Stimulated activated CD4-positive, alpha-beta T cell treated with anti-CD3 and anti-CD28 coated beads, Interleukin-4, amount 100 ng/mL, for 24 hours (primary cell): ENCODE results near the gene USP6NL.
A peak's percentile ranks its signal among the peaks of the same experiment; 100 is the strongest.
"Not testable (repeated sequence)": the region's sequence is repeated elsewhere in the genome, so short reads cannot be mapped to it uniquely, and the experiment has no call there.

Experiments
- DNase-seq: peaks from one replicate; pipeline ENCODE4 v3.0.0-alpha.2; 2020

Gene USP6NL

DNA sequence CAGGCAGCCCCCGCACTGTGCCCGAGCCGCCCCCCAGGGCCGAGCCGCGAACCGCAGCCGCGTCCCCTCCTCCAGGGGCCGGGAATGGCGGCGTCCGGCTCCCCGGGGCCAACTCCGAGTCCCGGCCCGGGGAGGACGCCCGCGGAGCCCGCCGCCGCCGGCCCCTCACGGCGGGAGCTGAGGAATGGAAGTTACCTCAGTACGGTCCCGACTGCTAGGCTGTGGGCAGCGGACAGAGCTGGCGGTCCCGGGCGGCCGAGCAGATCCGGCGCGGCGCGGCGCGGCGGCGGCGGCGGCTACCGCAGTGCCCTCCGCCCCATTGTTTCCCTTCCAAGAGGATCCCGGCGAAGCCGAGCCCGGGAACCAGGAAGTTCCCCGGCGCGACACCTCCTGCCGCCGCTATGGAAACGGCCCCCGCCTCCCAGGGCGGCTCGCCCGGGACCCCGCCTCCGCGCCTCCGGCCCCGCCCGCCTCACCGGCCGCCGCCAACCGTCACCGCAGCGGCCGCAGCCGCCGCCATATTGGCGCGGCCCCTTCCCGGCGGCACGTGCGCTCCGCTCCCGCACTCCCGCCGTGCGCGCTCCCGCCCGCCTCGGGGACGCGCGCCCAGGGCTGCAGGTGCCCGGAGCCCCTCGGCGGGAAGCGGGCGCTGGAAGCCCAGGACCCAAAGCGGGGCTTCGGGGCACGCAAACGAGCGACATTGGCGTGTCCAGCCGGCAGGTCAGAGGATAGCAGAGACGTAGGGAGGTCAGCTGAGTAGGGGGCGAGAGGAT lies at the start of gene USP6NL:
USP6NL (minus strand) TSS at position 403 of the 773 bp plus-strand sequence. CDS start 14,016 bp downstream, outside the sequence.
- peak; percentile 60 for DNase-seq

DNA sequence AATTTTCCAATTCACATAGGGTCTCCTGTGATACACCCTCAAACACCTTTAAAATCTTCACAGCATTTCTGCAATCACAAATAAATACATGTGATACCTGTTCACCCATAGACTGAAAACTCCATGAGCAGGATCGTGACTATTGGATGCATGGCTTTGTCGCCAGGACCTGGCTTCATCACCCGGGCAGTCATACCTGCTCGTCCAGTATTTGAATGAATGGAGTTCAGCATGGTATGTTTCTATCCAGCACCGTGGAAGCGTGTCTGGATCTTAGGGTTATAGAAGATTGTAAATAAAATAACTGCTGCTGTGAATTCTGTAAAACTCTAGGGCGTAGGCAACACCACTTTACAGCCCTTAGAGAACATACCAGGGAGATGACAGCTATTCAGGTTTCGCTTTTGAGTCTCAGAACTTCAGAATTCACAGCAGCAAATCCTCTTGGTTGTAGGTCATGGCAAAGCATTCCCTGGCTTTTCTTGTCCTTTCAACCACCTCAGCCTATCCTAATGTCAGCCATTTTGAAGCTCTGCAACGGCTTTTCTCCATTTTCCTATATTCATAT lies 47.4 kb upstream of the USP6NL start:
- no peak for DNase-seq

DNA sequence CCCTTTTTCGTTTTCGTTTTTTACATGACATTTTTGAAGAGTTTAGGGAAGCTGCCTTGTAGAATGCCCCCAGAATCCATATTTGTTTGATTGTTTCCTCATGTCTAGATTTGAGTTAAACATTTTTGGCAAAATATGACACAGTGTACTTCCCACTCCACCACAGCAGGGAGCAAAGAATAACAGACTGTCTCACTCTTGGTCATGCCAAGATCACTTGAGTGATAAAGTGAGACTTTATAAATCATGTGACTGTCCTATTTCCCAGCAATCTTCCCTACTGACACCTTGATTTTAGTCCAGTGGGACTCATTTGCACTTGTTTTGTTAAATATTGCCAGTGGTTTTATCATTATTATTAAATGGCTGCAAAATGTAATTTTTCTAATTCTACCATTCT lies 44.4 kb upstream of the USP6NL start:
- no peak for DNase-seq

DNA sequence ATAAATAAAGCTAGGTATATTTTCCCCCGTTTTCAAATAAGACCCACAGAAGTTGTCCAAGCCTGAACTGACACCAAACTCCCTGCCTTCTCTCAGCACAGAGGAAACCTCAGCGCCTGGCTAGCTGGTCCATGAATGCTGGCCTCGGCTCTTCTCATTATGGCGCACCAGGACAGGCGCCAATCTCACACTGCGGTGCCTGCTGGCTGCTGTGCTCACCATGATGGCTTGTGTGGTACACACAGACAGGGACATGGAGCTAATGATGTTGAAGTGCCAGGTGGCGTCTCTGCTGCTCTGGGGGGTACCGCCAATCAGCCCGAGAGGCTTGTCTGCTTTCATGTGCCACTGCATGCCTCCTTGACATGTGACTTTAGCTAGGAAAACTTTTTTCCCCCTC lies 43.2 kb upstream of the USP6NL start:
- DNase-seq: no peak

DNA sequence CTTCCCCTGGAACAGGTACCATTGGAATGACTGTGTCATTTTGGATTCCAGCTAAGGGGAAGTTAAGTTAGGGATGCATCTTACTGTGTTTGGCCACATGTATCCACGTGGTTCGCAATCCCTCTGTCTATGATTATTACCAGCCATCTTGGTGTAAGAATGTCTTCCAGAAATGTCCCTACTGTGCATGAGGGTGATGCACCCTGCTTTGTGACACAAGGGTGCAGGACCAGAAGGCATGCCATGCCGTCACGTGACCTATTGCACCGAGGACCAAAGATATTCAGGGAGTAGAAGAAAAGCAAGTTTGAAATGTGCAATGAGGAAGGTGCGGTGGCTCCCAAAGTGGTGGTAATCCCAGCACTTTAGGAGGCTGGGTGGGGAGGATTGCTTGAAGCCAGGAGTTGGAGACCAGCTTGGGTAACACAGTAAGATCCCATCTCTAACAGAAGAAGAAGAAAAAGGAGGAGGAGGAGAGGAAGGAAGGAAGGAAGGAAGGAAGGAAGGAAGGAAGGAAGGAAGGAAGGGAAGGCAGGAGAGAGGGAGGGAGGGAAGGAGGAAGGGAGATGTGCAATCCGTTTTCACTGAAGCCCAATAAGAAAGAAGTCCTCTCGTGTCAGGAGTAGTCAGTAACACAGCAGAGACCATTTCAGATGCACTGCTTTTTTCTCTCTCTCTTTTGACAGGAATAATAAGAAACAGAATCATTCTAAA lies 42.5 kb upstream of the USP6NL start:
- no peak for DNase-seq

DNA sequence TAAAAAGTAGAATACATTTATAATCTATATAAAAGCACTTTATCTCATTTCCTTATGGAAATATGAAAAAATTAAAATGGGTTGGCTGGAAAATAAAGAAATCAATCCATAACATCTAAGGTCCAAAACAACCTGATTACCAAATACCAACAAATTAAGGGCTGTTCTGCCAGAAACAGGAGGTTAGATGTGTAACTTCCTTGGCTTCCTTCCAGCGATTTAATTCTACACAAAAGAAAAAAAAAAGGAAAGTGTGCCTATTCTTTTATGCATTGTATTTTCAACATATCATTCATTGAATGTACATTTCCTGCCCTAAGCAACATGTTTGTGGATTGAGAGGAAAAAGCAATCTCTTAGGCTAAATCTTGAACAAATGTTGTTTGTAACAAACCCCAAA lies 36.2 kb upstream of the USP6NL start:
- no peak for DNase-seq

DNA sequence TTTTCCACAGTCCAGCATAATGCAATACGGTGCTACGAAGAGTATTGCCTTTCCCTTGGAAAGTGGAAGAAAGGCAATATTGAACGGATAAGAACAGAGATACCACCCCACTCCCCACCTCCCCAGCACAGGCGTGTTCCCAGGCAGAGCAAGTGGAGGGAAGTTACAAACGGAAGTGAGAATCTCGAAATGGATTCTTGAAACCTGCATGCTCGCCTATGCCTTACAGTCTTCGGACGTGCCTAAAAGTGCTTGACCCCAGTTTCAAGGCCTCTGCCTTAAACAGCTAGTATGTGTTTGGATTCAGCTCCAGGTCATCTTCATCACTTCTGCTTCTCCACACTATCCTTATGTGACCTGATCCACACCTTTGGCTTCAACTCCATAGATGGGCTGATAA lies 35.0 kb upstream of the USP6NL start:
- DNase-seq: no peak

DNA sequence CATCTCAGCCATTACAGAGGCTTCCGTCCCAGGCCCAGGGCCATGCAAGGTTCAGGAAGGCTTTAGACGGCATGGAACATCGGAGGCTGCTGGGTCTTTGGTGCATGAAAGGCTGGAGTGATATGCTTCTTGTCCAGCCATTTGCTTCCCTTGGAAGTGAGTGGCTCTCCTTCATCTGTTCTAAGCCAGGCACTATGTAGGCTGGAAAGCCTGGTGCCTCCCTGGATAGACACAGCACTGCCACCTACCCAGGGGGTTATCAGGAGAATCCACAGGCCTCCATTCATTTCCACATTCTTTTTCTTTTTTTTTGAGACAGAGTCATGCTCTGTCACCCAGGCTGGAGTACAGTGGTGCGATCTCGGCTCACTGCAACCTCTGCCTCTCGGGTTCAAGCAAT lies 31.6 kb upstream of the USP6NL start:
- DNase-seq: no peak

DNA sequence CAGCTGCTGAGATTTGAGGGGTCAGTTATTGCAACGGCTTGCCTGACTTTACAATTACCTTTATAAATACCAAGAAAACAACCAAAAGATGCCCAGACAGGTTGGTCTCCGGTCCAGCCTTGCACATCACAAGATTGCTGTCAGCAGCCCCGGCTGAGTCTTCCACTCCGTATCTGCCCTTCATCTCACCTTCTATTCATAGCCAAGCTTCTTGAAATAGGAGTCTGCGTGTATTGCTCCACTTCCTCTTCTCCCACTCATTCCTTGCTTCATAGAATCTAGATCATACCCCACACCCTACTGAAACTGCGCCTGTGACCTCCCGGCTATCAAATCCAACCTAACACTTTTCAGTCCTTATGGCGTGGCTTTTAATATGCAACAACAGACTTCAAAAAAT lies 31.1 kb upstream of the USP6NL start:
- DNase-seq: no peak

DNA sequence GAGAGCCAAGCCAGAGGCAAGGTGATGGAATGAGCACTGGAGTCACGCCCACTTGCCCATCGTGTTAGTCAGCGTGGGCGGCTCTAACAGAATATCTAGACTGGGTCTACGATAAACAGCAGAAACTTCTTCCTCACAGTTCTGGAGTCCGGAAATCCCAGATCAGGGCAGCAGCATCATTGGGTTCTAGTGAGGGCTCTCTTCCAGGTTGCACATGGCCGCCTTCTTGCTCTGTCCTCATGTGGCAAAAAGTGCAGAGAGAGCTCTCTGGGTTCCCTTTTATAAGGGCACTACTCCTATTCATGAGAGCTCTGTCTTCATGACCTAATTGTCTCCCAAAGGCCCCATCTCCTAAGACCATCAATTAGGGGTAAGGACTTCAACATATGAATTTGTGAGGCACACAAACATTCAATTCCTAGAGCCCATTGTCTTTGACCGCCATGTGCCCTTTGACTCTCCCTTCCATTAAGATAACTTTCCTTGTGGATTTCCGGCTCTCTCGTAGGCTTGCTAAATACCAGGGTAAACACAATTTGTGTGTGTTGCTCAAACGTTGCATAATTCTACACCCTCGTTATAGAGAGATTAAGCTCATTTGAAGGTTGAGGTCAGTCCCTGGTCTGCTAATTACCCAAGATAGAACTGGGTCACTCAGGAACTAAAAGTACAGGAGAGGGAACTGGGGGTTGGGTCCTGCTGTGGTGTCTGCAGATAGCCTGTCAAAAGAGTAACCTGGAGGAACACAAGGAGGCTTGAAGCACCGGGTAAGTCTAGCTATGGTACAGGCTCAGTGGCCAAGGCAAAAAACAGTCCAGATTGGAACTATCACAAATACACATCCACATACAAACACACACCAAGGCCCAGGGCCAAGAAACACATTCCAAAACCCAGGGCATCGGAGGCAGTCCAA lies 28.7 kb upstream of the USP6NL start:
- DNase-seq: no peak

DNA sequence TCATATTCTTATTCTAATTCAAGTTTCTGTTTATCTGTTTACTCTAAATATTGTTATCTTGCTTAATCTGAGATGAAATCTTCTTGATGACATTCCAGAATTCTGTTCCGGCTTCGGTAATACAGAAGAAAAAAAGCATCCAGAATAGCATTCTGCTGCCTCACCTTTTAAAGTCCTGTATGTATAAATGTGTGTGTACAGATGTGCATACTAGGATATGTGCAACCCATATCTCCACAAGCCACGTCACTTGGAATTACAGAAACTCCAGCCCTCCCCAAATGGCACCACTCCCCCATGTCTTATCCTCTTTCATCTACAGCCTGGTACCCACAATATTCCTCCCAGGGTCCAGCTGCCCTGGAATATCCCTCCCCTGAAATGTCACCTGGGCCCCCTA lies 27.9 kb upstream of the USP6NL start:
- DNase-seq: no peak

DNA sequence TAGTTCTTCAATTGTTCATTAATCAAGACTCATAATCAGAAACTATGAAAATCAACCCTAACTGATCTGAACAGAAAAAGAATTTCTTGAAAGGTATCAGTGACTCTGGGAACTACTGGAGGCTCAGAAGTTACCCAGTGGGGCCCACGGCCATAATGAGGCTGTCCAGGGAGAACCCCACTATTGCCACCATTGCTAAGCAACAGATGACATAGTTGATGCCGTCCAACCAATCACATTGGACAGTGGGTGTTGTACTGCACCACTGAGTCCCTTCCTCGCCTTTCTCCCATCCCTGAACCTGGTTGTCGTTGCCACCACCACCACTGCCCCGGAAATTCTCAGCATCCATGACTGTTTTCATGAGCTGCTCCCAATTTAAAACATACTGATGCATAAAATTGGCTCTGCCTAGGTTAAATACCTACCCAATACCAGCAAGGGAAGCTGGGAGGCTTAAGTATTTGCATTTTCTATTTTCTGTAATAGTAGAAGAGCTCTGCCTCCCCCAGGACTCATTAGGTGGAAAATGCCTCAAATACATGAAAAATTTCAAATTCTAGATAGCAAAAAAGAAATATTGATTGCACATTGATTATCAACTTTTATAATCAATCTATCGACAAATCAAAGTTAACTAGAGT lies 26.7 kb upstream of the USP6NL start:
- no peak for DNase-seq

DNA sequence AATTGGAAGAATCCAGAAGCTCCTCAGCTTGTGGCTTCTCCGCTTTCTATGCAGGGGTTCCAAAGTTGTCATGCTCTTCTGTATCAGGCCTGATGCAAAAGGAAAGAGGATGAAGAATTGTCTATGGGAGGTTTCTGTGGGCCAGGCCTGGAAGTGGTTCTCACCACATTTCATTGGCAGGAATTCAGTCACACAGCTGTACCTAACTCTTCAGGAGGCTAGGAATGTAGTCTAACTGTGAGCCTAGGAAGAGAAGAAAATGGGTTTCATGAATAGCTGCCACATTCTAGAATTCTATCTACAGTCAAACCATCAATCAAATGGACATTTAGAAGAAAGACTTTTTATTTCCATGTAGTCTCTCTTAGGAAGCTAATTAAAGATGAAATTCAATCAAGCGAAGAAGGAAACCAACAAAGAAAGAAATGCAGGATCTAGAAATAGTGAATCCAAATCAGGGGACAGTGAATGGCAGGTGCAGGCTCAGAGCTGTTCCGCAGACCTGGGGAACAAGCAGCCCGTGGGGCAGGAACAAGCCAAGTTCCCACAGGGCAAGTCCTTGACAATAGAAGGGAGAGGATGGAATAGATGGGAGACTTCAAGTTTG lies 25.4 kb upstream of the USP6NL start:
- no peak for DNase-seq

DNA sequence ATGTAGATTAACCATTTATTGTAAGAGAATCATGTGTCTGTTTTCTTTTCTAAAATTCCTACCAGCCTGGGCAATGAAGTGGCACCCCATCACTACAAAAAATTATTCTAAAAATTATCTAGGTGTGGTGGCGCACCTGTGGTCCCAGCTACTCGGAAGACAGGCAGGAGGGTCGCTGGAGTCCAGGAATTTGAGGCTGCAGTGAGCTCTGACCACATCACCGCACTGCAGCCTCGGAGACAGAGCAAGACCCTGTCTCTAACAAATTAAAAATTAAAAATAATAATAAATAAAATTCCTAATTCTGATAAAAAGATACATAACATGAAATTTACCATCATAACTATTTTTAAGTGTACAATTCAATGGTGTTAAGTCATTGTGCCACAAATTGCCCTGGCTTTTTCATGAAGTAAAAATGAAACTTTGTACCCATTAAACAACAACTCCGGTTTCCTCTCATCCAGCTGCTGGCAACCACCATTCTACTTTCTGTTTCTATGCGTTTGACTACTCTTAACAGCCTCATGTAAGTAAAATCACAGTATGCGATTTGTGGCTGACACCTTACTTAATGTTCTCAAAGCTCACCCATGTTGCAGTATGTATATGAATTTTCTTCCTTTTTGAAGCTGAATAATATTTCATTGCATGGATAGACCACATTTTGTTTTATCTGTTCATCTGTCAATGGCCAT lies 20.6 kb upstream of the USP6NL start:
- peak; percentile 31 for DNase-seq

DNA sequence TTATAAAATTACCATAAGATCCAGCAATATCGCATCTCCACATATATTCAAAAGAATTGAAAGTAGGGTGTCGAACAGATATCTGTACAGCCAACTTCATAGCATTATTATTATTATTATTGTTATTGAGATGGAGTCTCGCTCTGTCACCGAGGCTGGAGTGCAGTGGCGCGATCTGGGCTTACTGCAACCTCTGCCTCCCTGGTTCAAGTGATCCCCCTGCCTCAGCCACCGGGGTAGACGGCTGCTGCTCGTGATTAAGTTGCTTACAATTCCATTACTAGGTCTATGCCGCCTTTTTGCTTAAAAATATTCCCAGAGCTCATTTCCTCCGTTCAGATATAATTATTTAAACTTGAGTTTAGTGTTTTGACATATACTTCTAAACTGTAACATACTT lies 19.8 kb upstream of the USP6NL start:
- no peak for DNase-seq

DNA sequence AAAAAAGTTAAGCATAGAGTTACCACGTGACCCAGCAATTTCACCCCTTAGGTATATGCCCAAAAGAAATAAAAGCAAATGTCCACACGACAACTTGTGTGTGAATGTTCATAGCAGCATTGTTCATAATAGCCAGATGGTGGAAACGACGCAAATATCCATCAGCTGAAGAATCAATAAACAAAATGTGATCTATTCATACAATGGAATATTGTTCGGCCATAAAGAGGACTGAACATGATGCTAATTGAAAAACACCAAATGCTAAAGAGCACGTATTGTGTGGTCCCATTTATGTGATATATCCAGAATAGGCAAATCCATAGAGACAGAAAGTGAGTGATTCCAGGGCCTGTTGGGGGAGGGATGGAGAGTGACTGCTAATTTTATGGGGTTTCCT lies 18.3 kb upstream of the USP6NL start:
- no peak for DNase-seq

DNA sequence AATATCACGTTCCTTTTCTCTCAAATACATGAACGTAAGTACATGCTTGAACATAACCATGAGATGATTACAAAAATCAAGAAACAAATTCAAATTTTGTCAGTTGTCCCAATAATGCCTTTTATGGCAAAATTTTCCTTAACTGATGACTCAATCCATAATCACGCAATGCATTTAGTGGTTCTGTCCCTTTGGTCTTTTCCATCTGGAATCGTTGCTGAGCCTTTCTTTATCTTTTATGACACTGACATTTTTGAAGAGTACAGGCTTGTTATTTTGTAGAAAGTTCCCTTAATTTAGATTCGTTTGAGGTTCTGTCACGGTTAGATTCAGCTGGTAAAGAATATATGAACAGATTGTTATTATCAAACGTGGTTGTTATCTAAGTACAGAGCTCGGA lies 16.5 kb upstream of the USP6NL start:
- DNase-seq: not testable (repeated sequence)

DNA sequence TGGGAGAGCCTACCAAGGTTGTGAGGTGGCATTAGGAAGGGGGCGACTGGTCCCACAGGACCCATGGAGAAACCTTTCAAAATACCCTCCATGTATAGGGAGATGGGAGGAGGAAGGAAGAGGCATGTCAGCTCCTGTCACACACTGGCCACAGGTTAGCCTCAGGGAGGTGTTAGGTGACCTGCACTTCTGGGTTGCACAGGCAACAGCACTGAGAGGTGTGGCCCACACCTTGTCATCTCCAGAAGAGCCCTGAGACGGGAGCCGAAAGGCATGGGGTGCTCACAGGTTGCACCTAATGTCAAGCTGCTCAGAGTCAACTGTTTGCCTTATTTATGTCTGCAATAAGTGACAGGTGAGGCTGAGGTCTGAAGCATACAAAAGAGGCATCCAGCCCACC lies 14.6 kb upstream of the USP6NL start:
- no peak for DNase-seq

DNA sequence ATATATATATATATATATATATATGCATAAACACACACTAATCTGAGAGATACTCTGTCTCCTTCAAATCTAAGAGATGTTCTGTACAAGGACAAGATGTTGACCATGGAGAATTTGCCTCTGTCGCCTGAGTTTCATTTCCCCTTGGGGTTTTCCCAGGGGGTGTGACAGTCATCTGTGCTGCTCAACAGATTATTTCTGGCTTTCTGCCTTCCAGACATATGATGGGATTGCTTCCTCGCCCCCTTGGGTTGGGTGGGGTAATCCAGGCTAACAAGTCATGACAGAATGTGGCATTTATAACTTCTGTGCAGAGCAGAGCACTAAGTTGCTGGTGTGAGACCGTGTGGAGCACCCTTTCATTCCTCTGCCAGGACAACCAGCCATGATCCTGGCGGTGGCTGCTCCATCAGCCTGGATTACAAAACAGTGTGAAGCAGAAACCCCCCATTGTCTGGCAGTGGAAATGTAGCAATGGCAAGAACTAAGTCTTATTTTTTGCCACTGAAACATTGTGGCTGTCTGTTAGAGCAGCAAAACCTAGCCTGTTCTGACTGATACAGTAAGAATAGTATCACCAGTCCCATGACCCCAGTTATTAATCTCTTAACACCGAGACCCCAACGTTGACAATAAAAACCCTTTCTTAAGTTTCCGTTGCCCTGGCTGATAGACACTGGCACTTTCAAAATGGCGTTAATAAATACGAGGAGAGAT lies 13.7 kb upstream of the USP6NL start:
- DNase-seq: no peak

DNA sequence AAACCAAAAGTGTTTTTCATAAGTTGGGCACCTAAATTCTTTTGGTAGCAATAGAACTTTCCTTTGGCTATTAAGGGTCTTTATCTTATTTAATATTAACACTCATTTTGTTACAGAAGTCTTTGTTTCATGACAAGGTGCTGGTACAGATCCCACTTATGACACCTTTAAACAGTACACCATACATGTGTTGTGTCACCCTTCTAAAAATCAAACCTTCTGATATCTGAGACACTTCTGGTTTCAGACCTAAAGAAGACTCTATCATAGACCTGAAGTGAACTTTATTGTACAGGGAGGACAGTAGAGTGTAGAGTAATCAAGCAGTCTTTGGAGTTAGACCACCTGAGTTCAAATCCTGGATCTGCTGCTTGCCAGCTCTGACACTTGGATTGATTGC lies 5.8 kb upstream of the USP6NL start:
- DNase-seq: no peak

DNA sequence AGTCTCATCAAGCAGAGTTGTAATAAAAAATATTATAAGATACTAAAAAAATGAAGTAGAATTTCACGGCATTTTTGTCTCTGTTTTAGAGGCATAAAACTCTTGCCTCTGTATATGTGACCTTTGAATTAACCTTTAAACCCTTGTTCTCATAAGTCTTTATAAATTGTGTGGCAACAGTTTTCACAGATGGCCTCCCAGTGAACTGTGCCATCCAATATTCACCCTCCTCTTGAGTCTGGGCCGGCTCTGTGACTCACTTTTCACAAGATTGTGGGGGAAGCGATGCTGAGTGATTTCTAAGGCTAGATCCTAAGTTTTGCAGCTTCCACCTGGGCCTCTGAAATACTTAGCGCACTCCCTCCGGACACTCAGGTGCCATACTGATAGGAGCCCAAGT lies 4.6 kb upstream of the USP6NL start:
- no peak for DNase-seq
